HEK293 (cell line): Measurements from ENCODE around the gene C16orf86.

Experiments
- FEZF1 ChIP-seq: fragments of 450-650 bp; formaldehyde crosslinking; IDR thresholded peaks from 2 replicates; pipeline ENCODE4 v1.5.1; 2016; ENCODE audit warnings: missing biosample characterization, missing genetic modification characterization
- GFI1B ChIP-seq: fragments of 450-650 bp; formaldehyde crosslinking; IDR thresholded peaks from 2 replicates; pipeline ENCODE4 v1.5.1; 2016; ENCODE audit warnings: missing biosample characterization, missing genetic modification characterization
- HOXA7 ChIP-seq: sonication (generic); formaldehyde crosslinking; IDR thresholded peaks from 2 replicates; pipeline ENCODE4 v1.8.1; 2022; ENCODE audit warnings: missing genetic modification reagents, borderline replicate concordance
- KLF7 ChIP-seq: fragments of 450-650 bp; formaldehyde crosslinking; IDR thresholded peaks from 2 replicates; pipeline ENCODE4 v1.5.1; 2016; ENCODE audit warnings: missing biosample characterization, missing genetic modification characterization, borderline replicate concordance
- PRDM4 ChIP-seq: fragments of 450-650 bp; formaldehyde crosslinking; IDR thresholded peaks from 2 replicates; pipeline ENCODE4 v1.5.1; 2017; ENCODE audit warnings: missing biosample characterization, missing genetic modification characterization
- PRDM6 ChIP-seq: fragments of 450-650 bp; formaldehyde crosslinking; IDR thresholded peaks from 2 replicates; pipeline ENCODE4 v1.5.1; 2017; ENCODE audit warnings: missing biosample characterization, missing genetic modification characterization
- SALL2 ChIP-seq: fragments of 450-650 bp; formaldehyde crosslinking; IDR thresholded peaks from 2 replicates; pipeline ENCODE4 v1.5.0; 2017; ENCODE audit warnings: missing biosample characterization, mild to moderate bottlenecking, missing genetic modification characterization, borderline replicate concordance
- ZBTB20 ChIP-seq: fragments of 450-650 bp; formaldehyde crosslinking; IDR thresholded peaks from 2 replicates; pipeline ENCODE4 v1.5.1; 2016; ENCODE audit warnings: missing biosample characterization, missing genetic modification characterization
- ZFHX2 ChIP-seq: fragments of 450-650 bp; formaldehyde crosslinking; conservative IDR thresholded peaks from 2 replicates; pipeline ENCODE4 v1.5.1; 2016; ENCODE audit warnings: missing biosample characterization, missing genetic modification characterization
- ZFP37 ChIP-seq: fragments of 450-650 bp; formaldehyde crosslinking; IDR thresholded peaks from 2 replicates; pipeline ENCODE4 v1.5.1; 2016; ENCODE audit warnings: missing biosample characterization, missing genetic modification characterization
- ZIC2 ChIP-seq: fragments of 450-650 bp; formaldehyde crosslinking; IDR thresholded peaks from 2 replicates; pipeline ENCODE4 v1.5.1; 2016; ENCODE audit warnings: missing biosample characterization, missing genetic modification characterization
- ZNF155 ChIP-seq: fragments of 450-650 bp; formaldehyde crosslinking; IDR thresholded peaks from 2 replicates; pipeline ENCODE4 v1.5.1; 2016; ENCODE audit warnings: missing biosample characterization, missing genetic modification characterization
- ZNF202 ChIP-seq: fragments of 450-650 bp; formaldehyde crosslinking; IDR thresholded peaks from 2 replicates; pipeline ENCODE4 v1.5.1; 2016; ENCODE audit warnings: missing biosample characterization, missing genetic modification characterization, borderline replicate concordance
- ZNF311 ChIP-seq: fragments of 450-650 bp; formaldehyde crosslinking; IDR thresholded peaks from 2 replicates; pipeline ENCODE4 v1.5.1; 2017; ENCODE audit warnings: missing biosample characterization, missing genetic modification characterization, borderline replicate concordance
- ZNF362 ChIP-seq: fragments of 450-650 bp; formaldehyde crosslinking; IDR thresholded peaks from 2 replicates; pipeline ENCODE4 v1.5.1; 2016; ENCODE audit warnings: missing biosample characterization, missing genetic modification characterization
- ZNF366 ChIP-seq: fragments of 450-650 bp; formaldehyde crosslinking; conservative IDR thresholded peaks from 2 replicates; pipeline ENCODE4 v1.5.1; 2016; ENCODE audit warnings: missing biosample characterization, missing genetic modification characterization
- ZNF571 ChIP-seq: fragments of 450-650 bp; formaldehyde crosslinking; IDR thresholded peaks from 2 replicates; pipeline ENCODE4 v1.5.0; 2017; ENCODE audit warnings: missing biosample characterization, missing genetic modification characterization
- ZNF610 ChIP-seq: fragments of 450-650 bp; formaldehyde crosslinking; IDR thresholded peaks from 2 replicates; pipeline ENCODE4 v1.5.1; 2016; ENCODE audit warnings: missing biosample characterization, missing genetic modification characterization, borderline replicate concordance
- ZNF621 ChIP-seq: fragments of 450-650 bp; formaldehyde crosslinking; IDR thresholded peaks from 2 replicates; pipeline ENCODE4 v1.5.1; 2017; ENCODE audit warnings: missing biosample characterization, missing genetic modification characterization
- ZNF830 ChIP-seq: fragments of 450-650 bp; IDR thresholded peaks from 2 replicates; pipeline ENCODE4 v1.5.0; 2018; ENCODE audit warnings: missing biosample characterization, missing genetic modification characterization, low read depth, mild to moderate bottlenecking, moderate library complexity
- ZSCAN16 ChIP-seq: fragments of 450-650 bp; formaldehyde crosslinking; IDR thresholded peaks from 2 replicates; pipeline ENCODE4 v1.5.1; 2016; ENCODE audit warnings: missing biosample characterization, missing genetic modification characterization
- ZSCAN18 ChIP-seq: fragments of 450-650 bp; formaldehyde crosslinking; IDR thresholded peaks from 2 replicates; pipeline ENCODE4 v1.5.1; 2016; ENCODE audit warnings: missing biosample characterization, missing genetic modification characterization
- TF ChIP-seq, protein P1 (sequence below): fragments of 450-650 bp; formaldehyde crosslinking; IDR thresholded peaks from 2 replicates; pipeline ENCODE4 v1.5.1; 2016; ENCODE audit warnings: missing biosample characterization, missing genetic modification characterization
- TF ChIP-seq, protein P2 (sequence below): fragments of 450-650 bp; formaldehyde crosslinking; IDR thresholded peaks from 2 replicates; pipeline ENCODE4 v1.5.1; 2017; ENCODE audit warnings: missing biosample characterization, missing genetic modification characterization
- TF ChIP-seq, protein P3 (sequence below): fragments of 450-650 bp; formaldehyde crosslinking; IDR thresholded peaks from 2 replicates; pipeline ENCODE4 v1.5.1; 2016; ENCODE audit warnings: missing biosample characterization, missing genetic modification characterization

The C16orf86 gene

GRCh38 chr16:67660564-67661028 lies 6.0 kb upstream of the C16orf86 start, which contains the start of gene PARD6A (continued):
- TF ChIP-seq PRDM6 (tag by site-specific recombination) (no peak), SALL2 (tag by site-specific recombination) (no peak), ZNF311 (tag by site-specific recombination) (no peak), KLF7 (tag by site-specific recombination) (no peak), ZFP37 (tag by site-specific recombination) (no peak), ZNF362 (tag by site-specific recombination) (no peak), ZNF830 (tag by site-specific recombination) (no peak), FEZF1 (tag by site-specific recombination) (peak; percentile 38; the same call in 1 of the 2 replicates), ZFHX2 (peak; percentile 42; the same call in 1 of the 2 replicates), ZNF202 (tag by site-specific recombination) (no peak), ZBTB20 (tag by site-specific recombination) (no peak), ZIC2 (tag by site-specific recombination) (0 out of 2 replicates have a peak, but pooled peaks have one; percentile 9), HOXA7 (CRISPR knock-in tag) (no peak), ZNF621 (no peak), ZNF610 (0 out of 2 replicates have a peak, but pooled peaks have one; percentile 42), PRDM4 (peak; percentile 25; the same call in 1 of the 2 replicates), ZNF155 (tag by site-specific recombination) (no peak), ZSCAN18 (tag by site-specific recombination) (no peak), ZSCAN16 (tag by site-specific recombination) (no peak), ZNF366 (tag by site-specific recombination) (peak; percentile 26; the same call in 1 of the 2 replicates), GFI1B (tag by site-specific recombination) (no peak), ZNF571 (no peak)
- TF ChIP-seq, protein P1, sequence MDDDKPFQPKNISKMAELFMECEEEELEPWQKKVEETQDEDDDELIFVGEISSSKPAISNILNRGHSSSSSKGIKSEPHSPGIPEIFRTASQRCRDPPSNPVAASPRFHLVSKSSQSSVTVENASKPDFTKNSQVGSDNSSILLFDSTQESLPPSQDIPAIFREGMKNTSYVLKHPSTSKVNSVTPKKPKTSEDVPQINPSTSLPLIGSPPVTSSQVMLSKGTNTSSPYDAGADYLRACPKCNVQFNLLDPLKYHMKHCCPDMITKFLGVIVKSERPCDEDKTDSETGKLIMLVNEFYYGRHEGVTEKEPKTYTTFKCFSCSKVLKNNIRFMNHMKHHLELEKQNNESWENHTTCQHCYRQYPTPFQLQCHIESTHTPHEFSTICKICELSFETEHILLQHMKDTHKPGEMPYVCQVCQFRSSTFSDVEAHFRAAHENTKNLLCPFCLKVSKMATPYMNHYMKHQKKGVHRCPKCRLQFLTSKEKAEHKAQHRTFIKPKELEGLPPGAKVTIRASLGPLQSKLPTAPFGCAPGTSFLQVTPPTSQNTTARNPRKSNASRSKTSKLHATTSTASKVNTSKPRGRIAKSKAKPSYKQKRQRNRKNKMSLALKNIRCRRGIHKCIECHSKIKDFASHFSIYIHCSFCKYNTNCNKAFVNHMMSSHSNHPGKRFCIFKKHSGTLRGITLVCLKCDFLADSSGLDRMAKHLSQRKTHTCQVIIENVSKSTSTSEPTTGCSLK (tag by site-specific recombination) = no peak
- TF ChIP-seq, protein P2, sequence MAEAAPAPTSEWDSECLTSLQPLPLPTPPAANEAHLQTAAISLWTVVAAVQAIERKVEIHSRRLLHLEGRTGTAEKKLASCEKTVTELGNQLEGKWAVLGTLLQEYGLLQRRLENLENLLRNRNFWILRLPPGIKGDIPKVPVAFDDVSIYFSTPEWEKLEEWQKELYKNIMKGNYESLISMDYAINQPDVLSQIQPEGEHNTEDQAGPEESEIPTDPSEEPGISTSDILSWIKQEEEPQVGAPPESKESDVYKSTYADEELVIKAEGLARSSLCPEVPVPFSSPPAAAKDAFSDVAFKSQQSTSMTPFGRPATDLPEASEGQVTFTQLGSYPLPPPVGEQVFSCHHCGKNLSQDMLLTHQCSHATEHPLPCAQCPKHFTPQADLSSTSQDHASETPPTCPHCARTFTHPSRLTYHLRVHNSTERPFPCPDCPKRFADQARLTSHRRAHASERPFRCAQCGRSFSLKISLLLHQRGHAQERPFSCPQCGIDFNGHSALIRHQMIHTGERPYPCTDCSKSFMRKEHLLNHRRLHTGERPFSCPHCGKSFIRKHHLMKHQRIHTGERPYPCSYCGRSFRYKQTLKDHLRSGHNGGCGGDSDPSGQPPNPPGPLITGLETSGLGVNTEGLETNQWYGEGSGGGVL (tag by site-specific recombination) = no peak; the same call in 1 of the 2 replicates
- TF ChIP-seq, protein P3, sequence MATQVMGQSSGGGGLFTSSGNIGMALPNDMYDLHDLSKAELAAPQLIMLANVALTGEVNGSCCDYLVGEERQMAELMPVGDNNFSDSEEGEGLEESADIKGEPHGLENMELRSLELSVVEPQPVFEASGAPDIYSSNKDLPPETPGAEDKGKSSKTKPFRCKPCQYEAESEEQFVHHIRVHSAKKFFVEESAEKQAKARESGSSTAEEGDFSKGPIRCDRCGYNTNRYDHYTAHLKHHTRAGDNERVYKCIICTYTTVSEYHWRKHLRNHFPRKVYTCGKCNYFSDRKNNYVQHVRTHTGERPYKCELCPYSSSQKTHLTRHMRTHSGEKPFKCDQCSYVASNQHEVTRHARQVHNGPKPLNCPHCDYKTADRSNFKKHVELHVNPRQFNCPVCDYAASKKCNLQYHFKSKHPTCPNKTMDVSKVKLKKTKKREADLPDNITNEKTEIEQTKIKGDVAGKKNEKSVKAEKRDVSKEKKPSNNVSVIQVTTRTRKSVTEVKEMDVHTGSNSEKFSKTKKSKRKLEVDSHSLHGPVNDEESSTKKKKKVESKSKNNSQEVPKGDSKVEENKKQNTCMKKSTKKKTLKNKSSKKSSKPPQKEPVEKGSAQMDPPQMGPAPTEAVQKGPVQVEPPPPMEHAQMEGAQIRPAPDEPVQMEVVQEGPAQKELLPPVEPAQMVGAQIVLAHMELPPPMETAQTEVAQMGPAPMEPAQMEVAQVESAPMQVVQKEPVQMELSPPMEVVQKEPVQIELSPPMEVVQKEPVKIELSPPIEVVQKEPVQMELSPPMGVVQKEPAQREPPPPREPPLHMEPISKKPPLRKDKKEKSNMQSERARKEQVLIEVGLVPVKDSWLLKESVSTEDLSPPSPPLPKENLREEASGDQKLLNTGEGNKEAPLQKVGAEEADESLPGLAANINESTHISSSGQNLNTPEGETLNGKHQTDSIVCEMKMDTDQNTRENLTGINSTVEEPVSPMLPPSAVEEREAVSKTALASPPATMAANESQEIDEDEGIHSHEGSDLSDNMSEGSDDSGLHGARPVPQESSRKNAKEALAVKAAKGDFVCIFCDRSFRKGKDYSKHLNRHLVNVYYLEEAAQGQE = no peak
